CD4-positive, alpha-beta T cell treated with Interleukin-6 at 100 ng/mL for 8 hours (primary cell): ENCODE results near the gene STIP1.

Experiments used
- DNase-seq: peaks from one replicate; pipeline ENCODE4 v3.0.0-alpha.2; 2020; ENCODE audit warnings: mixed read lengths, low spot score

STIP1 gene

DNA sequence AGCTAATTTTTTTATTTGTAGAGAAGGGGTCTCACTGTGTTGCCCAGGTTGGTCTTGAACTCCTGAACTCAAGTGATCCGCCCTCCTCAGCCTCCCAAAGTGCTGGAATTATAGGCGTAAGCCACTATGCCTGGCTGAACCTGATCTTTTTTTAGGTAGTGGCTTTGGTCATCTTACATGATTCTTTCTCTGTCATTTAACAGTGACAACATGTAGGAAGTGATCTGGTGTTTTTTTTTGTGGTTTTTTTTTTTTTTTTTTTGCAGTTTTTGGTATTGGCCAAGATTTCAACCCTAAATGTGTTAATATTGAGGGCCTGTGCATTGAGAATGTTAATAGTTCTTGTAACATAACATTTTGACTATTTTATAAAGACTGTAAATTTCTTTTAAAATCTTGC is 12.5 kb downstream of the STIP1 start:
- no peak for DNase-seq

GRCh38 chr11:64201543-64201942 is 15.6 kb downstream of the STIP1 start:
- no peak for DNase-seq

- no peak for DNase-seq
Observed at GRCh38 chr11:64202992-64203391, 17.0 kb downstream of the STIP1 start.

- DNase-seq = no peak
Observed at GRCh38 chr11:64203421-64204079, 17.6 kb downstream of the STIP1 start.

- DNase-seq = no peak
Observed at GRCh38 chr11:64204080-64204440, 18.1 kb downstream of the STIP1 start.

GRCh38 chr11:64204464-64204989 is 18.6 kb downstream of the STIP1 start:
- DNase-seq = peak; percentile 87

- DNase-seq = peak; percentile 85
Observed at GRCh38 chr11:64206457-64207255, 20.7 kb downstream of the STIP1 start, which contains the start of gene FERMT3. Gene FERMT3 (plus strand): TSS chr11:64206721. CDS start chr11:64207365, 644 bp downstream.

- DNase-seq = peak; percentile 78
Observed at GRCh38 chr11:64207256-64208085, 21.5 kb downstream of the STIP1 start.

GRCh38 chr11:64208086-64208795 is 22.3 kb downstream of the STIP1 start:
- DNase-seq = no peak

DNA sequence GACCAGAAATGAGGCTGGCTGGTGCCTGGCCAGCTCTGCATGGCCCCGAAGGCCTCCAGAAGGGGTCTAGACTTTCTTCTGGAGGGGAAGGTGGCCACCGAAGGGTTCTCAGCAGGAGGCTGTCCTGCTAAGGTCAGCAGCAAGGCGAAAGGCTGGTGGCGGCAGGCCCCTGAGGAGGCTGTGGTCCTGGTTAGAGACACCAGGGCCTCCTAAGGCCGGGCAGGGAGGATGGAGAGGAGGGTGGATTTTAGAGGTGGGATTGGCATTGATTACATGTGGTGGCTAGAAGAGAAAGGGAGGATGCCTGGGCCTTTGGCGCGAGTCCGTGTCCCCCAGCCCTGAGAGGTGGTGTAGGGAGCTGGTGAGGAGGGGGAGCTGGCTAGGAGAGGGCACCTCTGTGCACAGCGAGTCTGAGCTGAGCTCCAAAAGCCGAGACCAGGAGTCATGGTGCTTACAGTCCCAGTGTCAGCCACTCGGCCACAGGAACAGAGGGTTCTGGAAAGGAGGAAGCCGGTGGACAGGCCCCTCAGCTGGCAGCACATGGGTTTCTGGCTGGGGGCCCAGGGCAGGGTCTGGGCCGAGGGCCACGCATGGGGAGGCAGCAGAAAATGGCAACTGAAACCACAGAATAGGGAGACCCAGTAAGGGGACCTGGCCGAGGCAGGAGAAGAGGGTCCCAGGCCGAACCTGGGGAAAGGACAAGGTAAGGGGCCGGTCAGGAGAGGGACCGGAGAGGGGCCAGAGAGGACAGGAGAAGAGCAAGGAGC is 23.0 kb downstream of the STIP1 start:
- no peak for DNase-seq

DNA sequence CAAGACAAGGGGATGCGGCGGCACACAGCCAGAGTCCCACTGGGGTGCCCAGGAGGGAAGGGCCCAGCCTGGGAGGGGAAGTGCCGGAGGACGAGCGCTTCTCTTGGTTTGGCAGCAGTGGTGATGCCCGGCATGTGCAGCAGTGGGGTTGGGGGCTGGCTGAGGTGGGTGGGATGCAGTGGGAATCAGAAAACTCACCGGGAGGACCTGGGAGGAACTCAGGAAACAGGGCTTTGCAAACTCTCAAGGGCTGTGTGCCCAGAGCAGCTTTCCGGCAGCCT is 23.5 kb downstream of the STIP1 start:
- DNase-seq = no peak

DNA sequence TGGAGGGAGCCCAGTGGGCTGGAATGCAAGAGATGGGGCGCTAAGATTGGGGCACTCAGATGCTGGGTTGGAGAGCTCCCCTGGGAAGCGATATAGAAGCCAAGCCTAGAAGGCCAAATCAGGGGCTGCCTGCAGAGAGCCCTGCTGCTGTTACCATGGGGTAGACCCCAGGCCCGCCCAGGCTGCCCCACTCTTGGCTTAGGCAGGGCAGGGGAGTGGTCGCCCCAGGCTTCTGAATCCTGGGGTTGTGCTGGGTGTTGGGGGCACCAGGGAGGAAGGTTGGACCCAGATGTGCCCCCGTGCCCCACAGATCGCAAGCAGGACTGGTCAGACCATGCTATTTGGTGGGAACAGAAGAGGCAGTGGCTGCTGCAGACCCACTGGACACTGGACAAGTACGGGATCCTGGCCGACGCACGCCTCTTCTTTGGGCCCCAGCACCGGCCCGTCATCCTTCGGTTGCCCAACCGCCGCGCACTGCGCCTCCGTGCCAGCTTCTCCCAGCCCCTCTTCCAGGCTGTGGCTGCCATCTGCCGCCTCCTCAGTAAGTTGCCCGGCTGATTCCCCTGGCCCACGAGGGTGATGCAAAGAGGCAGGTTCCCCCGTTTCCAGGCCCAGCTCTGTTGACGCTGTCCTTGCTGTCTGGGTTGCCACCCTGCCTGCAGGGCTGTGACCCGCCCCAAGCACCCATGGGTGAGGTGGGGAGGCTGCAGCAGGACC is 24.5 kb downstream of the STIP1 start:
- no peak for DNase-seq

DNA sequence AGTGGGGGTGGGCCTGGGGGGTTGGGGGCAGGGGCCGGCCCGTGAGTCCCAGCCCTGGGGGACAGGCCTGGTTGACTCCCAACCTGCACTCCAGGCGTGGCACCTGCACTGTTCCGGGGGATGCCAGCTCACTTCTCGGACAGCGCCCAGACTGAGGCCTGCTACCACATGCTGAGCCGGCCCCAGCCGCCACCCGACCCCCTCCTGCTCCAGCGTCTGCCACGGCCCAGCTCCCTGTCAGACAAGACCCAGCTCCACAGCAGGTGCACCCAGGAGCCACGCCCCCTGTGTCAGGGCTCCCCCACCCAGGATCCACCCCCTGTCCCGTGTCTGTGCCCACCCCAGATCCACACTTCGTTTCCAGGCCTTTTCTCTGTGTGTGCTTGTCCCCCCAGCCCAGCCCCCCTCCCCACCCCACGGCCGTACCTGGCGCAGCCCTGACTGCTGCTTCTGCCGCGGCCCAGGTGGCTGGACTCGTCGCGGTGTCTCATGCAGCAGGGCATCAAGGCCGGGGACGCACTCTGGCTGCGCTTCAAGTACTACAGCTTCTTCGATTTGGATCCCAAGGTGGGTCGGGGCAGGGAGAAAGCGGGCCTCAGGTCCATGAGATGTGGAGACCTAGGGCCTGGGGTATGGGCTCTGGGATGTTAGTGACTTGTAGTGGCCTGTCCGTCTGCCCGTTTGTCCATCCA is 25.4 kb downstream of the STIP1 start:
- DNase-seq = no peak

GRCh38 chr11:64216879-64217278 is 30.9 kb downstream of the STIP1 start:
- DNase-seq = no peak

DNA sequence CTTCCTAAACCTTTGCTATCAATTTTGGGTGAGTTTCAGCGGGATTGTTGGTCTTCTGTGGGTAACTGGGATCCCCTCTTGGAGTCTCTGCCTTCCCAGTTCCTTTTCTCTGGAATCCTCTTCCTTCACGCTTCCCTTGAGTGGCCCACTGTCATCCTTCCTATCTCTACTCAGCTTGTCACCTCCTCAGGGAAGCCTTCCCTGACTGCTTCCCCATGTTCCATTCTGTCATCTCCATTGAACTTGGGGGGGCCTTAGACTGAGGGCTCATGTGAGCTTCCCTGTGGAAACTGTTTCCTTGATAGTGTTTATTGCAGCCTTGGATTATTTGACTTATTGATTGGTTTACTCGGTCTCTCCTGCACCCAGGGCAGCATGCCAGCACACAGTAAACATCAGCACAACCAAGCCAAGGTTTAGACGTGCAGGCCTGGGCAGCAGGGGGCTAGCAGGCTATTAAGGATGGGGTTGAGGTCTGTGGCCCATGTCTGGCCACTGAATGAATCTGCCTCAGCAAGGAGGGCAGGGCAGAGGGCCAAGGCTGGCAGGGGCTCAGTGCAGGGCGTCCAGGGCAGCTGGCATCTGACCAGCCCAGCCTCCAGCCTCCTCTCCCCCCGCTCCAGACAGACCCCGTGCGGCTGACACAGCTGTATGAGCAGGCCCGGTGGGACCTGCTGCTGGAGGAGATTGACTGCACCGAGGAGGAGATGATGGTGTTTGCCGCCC is 32.8 kb downstream of the STIP1 start:
- DNase-seq = no peak

DNA sequence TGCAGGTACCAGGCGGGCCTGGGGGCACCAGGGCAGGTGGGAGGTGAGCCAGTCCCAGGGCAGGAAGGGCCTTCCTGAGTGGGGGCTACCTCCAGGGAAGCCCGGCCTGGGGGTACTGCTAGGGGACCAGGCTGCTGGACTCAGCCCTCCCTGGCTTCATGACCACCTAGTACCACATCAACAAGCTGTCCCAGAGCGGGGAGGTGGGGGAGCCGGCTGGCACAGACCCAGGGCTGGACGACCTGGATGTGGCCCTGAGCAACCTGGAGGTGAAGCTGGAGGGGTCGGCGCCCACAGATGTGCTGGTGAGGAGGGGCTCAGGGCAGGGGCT is 33.3 kb downstream of the STIP1 start:
- DNase-seq = no peak

- no peak for DNase-seq
Observed at GRCh38 chr11:64219755-64220154, 33.8 kb downstream of the STIP1 start.

DNA sequence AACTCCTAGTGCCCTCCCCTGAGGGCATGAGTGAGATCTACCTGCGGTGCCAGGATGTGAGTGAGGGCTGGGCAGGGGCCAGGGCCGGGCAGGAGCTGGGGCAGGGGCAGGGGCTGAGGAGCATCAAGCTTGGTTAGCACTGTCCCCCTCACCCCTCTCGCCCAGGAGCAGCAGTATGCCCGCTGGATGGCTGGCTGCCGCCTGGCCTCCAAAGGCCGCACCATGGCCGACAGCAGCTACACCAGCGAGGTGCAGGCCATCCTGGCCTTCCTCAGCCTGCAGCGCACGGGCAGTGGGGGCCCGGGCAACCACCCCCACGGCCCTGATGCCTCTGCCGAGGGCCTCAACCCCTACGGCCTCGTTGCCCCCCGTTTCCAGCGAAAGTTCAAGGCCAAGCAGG is 34.3 kb downstream of the STIP1 start:
- DNase-seq = no peak

- DNase-seq = no peak
Observed at GRCh38 chr11:64220798-64221197, 34.8 kb downstream of the STIP1 start.

DNA sequence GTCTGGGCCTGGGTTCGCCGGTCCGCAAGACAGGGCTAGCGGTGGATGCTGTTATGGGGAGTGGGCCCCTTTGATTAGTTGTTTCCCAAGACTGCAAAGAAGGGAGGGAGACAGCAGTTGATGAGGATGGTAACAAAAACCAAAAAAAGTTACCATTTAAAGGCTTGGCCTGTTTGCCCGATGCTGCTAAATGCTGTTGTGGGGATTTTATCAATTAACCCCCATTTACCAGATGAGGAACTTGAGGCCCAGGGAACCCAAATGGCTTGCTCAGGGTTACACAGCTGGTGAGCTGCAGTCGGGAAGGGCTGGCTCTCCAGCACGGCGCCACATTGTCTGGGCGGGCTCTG is 36.7 kb downstream of the STIP1 start:
- no peak for DNase-seq
